ENCODE measurements around the gene FBXO30. TPM values are rescaled to one million over a fixed set of nuclear protein-coding genes. Genes with fewer than 3 reads are reported as not detected.

The FBXO30 gene
- total and polyA plus RNA-seq, 9 of the 15 experiments (the other 6 are each of a cell fraction or from before 2014, with no cell fraction given), result 3.6 to 12.8 (median 7.1) TPM

DNA sequence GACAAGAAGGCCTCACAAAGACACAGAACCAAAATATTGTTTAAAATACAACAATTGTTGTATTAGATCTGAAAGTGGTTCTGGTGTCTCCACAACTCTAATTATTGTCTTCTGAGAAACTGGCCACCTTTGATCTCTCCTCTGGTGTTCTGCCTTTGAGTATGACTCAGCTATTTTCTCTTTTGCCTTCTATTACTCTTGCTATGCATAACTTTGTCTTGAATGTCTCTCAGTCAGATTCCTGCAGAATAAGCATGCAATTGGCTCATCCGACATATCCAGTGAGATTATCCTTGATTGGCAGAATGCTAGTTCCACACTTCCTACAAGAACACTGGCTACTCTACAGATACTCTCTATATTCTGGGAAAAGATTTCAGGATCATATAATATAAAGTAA lies 65.0 kb downstream of the FBXO30 start:
- no peaks in the 10 kb centered on the region for H3K36me3 ChIP-seq (ENCODE audit: control insufficient read depth, insufficient read depth, low read length)
- H3K9me1 ChIP-seq (ENCODE audit: control insufficient read depth, insufficient read depth, low read length), result no peaks in the 10 kb centered on the region
- H2AFZ ChIP-seq (ENCODE audit: low read depth, low read length), result peak overlapping the region; percentile 81
- FAIRE-seq, result peak; percentile 83
- intact Hi-C loops (cut with micrococcal nuclease) (no loop called here), in situ Hi-C loops (cut with MboI) (no loop called here)
- no peaks in the 10 kb centered on the region for H3K79me2 ChIP-seq (ENCODE audit: control insufficient read depth, insufficient read depth, low read length)
- H3K4me3 ChIP-seq, result no peak overlapping the region
- WGBS (ENCODE audit: insufficient coverage, low coverage, missing lambda C conversion rate), result 9% methylated on average over 1 of the region's 1 CpG
- H3K27ac ChIP-seq (ENCODE audit: extremely low read depth, low read depth, low read length), result peak overlapping the region; percentile 55
- H3K27me3 ChIP-seq (ENCODE audit: control insufficient read depth in 2 of 2, insufficient read depth in 2 of 2, low read length in 2 of 2), result no peaks in the 10 kb centered on the region
- BruUV-seq (replicated peaks), result no TSS peak
- H4K20me1 ChIP-seq (replicated peaks; ENCODE audit: control insufficient read depth, insufficient read depth, low read length), result no peaks in the 10 kb centered on the region
- H3K4me1 ChIP-seq (replicated peaks in 1 of 2; ENCODE audit: control insufficient read depth in 2 of 2, insufficient read depth in 2 of 2, low read length in 2 of 2), result peaks cover 4 to 8% of the 10 kb centered on the region in 2 experiments; a peak in 3 of 5 replicates
- peak overlapping the region in 1 of 2 experiments; percentile 40; a peak in 2 of 4 replicates for H3K9ac ChIP-seq (ENCODE audit: insufficient read depth in 1 of 2, low read depth in 2 of 2, low read length in 2 of 2)
- ATAC-seq, result peak; percentile 96
- no peaks in the 10 kb centered on the region for H3K9me3 ChIP-seq (replicated peaks; ENCODE audit: control insufficient read depth, insufficient read depth, low read depth, low read length)
- CTCF ChIA-PET (ENCODE audit: low intra/inter-chr PET ratio), result interaction anchor here (0.6 kb wide), 1 partner anchor 47 kb away, joined by 3 read pairs; no protein-coding TSS in a partner anchor
- peak in 3 of 4 experiments; percentile 18 to 79 (median 68) for DNase-seq (ENCODE audit: extremely low read depth in 1 of 4, low spot score in 3 of 4)
- POLR2A ChIA-PET, result interaction anchor here (1.2 to 1.5 kb wide), 2 partner anchors 9 to 14 kb away, joined by 4 to 6 read pairs; partner anchors contain the start of gene EPM2A
- H3K4me2 ChIP-seq (ENCODE audit: insufficient read depth, low read length), result peak overlapping the region; percentile 50
- TF ChIP-seq TRIM28 (IDR thresholded peaks at IDR 0.05), result no peak; the same call in 1 of the 2 replicates
- no peak for TF ChIP-seq SLC30A9 (CRISPR knock-in tag; IDR thresholded peaks at IDR 0.05)
- no peak for TF ChIP-seq ZC3H8 (IDR thresholded peaks at IDR 0.05)
- TF ChIP-seq COPS2 (conservative IDR thresholded peaks at IDR 0.05), result no peak
- no peak for TF ChIP-seq PHTF2 (CRISPR knock-in tag; IDR thresholded peaks at IDR 0.05)
- no peak for TF ChIP-seq PTTG1 (tag; IDR thresholded peaks at IDR 0.05; ENCODE audit: low read depth)
- no peak for TF ChIP-seq MXI1 (IDR thresholded peaks at IDR 0.05; ENCODE audit: low read depth, low read length)
- no peak for TF ChIP-seq RNF2 (IDR thresholded peaks at IDR 0.05)
- no peak for TF ChIP-seq ZNF324 (CRISPR knock-in tag; IDR thresholded peaks at IDR 0.05)
- no peak for TF ChIP-seq FUS (optimal IDR thresholded peaks at IDR 0.05; ENCODE audit: low read depth, low read length)
- TF ChIP-seq EGR1 (conservative IDR thresholded peaks at IDR 0.05), result no peak
- no peak for TF ChIP-seq KHSRP (IDR thresholded peaks at IDR 0.05)
- TF ChIP-seq FOXJ2 (tag; IDR thresholded peaks at IDR 0.05), result peak; percentile 59
- TF ChIP-seq, protein P1, sequence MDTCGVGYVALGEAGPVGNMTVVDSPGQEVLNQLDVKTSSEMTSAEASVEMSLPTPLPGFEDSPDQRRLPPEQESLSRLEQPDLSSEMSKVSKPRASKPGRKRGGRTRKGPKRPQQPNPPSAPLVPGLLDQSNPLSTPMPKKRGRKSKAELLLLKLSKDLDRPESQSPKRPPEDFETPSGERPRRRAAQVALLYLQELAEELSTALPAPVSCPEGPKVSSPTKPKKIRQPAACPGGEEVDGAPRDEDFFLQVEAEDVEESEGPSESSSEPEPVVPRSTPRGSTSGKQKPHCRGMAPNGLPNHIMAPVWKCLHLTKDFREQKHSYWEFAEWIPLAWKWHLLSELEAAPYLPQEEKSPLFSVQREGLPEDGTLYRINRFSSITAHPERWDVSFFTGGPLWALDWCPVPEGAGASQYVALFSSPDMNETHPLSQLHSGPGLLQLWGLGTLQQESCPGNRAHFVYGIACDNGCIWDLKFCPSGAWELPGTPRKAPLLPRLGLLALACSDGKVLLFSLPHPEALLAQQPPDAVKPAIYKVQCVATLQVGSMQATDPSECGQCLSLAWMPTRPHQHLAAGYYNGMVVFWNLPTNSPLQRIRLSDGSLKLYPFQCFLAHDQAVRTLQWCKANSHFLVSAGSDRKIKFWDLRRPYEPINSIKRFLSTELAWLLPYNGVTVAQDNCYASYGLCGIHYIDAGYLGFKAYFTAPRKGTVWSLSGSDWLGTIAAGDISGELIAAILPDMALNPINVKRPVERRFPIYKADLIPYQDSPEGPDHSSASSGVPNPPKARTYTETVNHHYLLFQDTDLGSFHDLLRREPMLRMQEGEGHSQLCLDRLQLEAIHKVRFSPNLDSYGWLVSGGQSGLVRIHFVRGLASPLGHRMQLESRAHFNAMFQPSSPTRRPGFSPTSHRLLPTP (IDR thresholded peaks at IDR 0.05; ENCODE audit: borderline replicate concordance, extremely low read depth, insufficient read length), result no peak
- TF ChIP-seq HDAC1 (IDR thresholded peaks at IDR 0.05), result 0 out of 4 replicates have a peak, but pooled peaks of 1 of the 2 experiments have one; percentile 14
- no peak for TF ChIP-seq ZBTB8A (IDR thresholded peaks at IDR 0.05; ENCODE audit: partially characterized antibody)
- TF ChIP-seq NFE2 (IDR thresholded peaks at IDR 0.05; ENCODE audit: low read depth), result peak; percentile 100
- TF ChIP-seq HNRNPUL1 (IDR thresholded peaks at IDR 0.05; ENCODE audit: low read length), result no peak
- no peak for TF ChIP-seq NRF1 (conservative IDR thresholded peaks at IDR 0.05 in 1 of 2, IDR thresholded peaks at IDR 0.05 in 1 of 2)
- peak; percentile 37 for TF ChIP-seq CBFA2T3 (IDR thresholded peaks at IDR 0.05)
- TF ChIP-seq, protein P2, sequence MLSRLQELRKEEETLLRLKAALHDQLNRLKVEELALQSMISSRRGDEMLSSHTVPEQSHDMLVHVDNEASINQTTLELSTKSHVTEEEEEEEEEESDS (CRISPR knock-in tag; IDR thresholded peaks at IDR 0.05), result no peak
- TF ChIP-seq, protein P3, sequence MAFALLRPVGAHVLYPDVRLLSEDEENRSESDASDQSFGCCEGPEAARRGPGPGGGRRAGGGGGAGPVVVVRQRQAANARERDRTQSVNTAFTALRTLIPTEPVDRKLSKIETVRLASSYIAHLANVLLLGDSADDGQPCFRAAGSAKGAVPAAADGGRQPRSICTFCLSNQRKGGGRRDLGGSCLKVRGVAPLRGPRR (CRISPR knock-in tag; IDR thresholded peaks at IDR 0.05), result no peak

Data from K562 (cell line).